ENCODE data around the gene ORC1. TPM values are rescaled to one million over a fixed set of nuclear protein-coding genes. Genes with fewer than 3 reads are reported as not detected.

The ORC1 gene
- total RNA-seq, 1 donor = 5.2 TPM

DNA sequence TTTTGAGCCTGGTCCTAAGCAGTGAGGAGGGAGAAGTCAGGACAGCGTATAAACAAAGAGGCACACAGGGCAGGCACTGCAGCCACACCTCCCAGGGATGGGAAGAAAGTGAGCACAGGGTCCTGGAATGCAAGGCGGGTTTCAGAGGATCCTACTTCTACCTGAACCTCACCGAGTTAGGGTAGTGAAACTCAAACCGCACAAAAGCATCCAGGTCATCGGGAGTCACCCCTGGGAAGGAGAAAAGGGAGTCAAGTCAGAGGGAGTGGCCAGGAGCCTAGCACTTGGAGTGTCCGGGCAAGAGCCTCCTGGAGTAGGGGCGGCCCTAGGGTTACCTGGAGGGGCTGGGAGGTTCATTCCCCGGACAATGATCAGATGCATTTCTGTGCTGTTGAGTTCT is 48.8 kb downstream of the ORC1 start:
- TF ChIP-seq, protein P1, sequence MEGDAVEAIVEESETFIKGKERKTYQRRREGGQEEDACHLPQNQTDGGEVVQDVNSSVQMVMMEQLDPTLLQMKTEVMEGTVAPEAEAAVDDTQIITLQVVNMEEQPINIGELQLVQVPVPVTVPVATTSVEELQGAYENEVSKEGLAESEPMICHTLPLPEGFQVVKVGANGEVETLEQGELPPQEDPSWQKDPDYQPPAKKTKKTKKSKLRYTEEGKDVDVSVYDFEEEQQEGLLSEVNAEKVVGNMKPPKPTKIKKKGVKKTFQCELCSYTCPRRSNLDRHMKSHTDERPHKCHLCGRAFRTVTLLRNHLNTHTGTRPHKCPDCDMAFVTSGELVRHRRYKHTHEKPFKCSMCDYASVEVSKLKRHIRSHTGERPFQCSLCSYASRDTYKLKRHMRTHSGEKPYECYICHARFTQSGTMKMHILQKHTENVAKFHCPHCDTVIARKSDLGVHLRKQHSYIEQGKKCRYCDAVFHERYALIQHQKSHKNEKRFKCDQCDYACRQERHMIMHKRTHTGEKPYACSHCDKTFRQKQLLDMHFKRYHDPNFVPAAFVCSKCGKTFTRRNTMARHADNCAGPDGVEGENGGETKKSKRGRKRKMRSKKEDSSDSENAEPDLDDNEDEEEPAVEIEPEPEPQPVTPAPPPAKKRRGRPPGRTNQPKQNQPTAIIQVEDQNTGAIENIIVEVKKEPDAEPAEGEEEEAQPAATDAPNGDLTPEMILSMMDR (IDR thresholded peaks at IDR 0.05; ENCODE audit: insufficient read depth, low read depth, low read length) = no peak
- DNase-seq (ENCODE audit: low read depth) = no peak
- H3K4me3 ChIP-seq (ENCODE audit: low read depth, low read length) = no peak overlapping the region

DNA sequence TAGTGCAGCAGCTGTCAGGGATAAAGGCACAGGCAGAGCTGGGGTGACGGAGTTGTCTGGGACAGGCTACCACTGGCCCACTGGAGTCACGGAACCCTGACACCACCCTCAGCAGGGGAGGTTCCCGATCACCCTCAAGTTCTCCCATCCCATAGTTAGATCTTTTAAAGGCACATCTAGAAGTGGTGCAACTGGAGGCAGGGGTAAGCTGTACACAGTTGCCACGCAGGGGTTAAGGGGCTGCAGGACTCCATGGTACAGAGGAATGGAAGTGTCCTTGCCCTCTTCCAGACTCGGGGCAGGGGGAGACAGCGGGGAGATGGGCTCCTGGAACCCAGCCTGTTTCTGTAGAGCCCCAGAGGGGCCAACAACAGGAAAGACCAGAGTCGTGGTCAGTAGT is 51.5 kb downstream of the ORC1 start:
- DNase-seq (ENCODE audit: low read depth) = no peak
- TF ChIP-seq, protein P1 (IDR thresholded peaks at IDR 0.05; ENCODE audit: insufficient read depth, low read depth, low read length) = no peak
- H3K4me3 ChIP-seq (ENCODE audit: low read depth, low read length) = no peak overlapping the region

DNA sequence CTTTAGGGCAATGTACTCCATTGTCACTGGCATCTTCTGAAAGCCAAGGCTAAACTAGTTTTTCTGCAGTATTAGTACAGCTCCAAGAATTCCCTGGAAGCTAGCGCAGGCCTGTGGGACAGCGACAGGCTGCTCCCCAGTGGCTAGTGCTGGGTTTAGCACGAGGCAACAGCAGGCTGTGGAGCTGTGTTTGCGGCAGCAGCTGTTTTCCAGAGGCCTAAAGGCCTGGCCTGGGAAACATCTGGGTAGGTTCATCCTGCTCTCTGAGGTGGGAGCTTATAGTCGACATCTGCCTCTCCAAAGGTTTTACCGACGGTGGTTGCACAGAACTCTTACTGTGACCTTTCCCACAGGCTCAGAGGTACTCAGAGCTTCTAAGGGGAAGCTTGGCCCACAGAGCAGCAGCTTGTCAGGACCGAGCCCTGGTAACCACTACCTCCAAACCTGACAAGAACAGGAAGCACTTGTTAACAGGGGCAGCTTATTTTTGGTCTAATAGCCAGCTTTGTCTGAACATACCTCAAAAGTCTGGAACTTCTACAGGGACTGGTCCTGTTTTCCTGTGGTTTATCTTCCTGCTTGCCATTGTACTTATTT is 55.4 kb downstream of the ORC1 start:
- TF ChIP-seq, protein P1 (IDR thresholded peaks at IDR 0.05; ENCODE audit: insufficient read depth, low read depth, low read length) = peak; percentile 53
- no peak overlapping the region for H3K4me3 ChIP-seq (ENCODE audit: low read depth, low read length)
- peak; percentile 68 for DNase-seq (ENCODE audit: low read depth)

DNA sequence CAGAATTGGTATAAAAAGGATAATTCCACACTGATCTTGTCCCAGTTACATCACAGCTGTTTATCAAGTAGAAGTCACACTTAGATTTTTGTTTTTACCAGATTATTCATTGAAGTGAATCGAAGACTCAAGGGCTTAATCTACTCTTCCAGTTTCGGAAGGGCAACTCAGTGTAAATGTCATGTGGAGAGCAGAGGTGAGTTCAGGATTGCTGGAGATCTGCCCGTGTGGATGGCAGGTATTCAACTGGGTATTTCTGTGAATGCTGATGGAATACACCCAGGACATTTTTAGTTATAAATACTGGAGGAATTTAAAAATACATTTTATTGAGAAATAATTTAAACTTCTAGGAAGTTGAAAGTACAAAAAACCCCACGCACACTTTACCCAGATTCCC is 57.6 kb downstream of the ORC1 start:
- H3K4me3 ChIP-seq (ENCODE audit: low read depth, low read length) = no peak overlapping the region
- no peak for DNase-seq (ENCODE audit: low read depth)
- TF ChIP-seq, protein P1 (IDR thresholded peaks at IDR 0.05; ENCODE audit: insufficient read depth, low read depth, low read length) = no peak

DNA sequence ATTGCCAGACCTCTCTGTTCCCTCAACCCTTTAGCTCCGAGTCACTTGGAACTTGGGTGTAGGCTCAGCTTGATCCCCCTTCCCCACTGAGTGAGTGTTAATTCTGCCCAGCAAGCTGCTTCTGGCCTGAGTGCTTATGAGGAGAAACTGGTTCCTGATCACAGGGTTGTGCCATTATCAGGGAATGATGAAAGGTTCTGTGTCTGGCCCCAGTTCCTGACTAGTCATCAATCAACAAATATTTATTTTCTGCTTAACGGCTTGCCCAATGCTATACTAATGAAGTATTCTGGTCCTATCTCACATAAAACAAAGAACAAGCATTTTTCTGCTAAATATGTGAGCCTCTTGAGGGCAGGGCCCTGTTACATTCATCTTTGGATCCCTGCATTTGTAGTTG is 59.0 kb downstream of the ORC1 start:
- H3K4me3 ChIP-seq (ENCODE audit: low read depth, low read length) = no peak overlapping the region
- no peak for DNase-seq (ENCODE audit: low read depth)
- TF ChIP-seq, protein P1 (IDR thresholded peaks at IDR 0.05; ENCODE audit: insufficient read depth, low read depth, low read length) = no peak

DNA sequence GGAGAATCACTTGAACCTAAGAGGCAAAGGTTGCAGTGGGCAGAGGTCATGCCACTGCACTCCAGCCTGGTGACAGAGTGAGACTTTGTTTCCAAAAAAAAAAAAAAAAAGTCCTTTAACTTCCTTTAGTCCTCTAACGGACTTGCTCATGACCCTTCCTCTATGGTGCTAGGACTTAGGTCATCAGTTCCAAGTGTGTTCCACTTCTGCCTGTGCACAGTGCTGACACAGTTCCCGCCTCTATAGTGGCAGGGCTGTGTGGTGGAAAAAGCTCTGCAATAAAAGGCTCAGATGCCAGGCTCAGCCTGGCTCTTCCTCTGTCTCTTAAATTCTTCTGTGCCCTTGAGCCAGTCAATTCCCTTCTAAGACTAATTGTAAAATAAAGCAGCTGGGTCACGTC is 60.2 kb downstream of the ORC1 start:
- no peak overlapping the region for H3K4me3 ChIP-seq (ENCODE audit: low read depth, low read length)
- no peak for DNase-seq (ENCODE audit: low read depth)
- TF ChIP-seq, protein P1 (IDR thresholded peaks at IDR 0.05; ENCODE audit: insufficient read depth, low read depth, low read length) = no peak

DNA sequence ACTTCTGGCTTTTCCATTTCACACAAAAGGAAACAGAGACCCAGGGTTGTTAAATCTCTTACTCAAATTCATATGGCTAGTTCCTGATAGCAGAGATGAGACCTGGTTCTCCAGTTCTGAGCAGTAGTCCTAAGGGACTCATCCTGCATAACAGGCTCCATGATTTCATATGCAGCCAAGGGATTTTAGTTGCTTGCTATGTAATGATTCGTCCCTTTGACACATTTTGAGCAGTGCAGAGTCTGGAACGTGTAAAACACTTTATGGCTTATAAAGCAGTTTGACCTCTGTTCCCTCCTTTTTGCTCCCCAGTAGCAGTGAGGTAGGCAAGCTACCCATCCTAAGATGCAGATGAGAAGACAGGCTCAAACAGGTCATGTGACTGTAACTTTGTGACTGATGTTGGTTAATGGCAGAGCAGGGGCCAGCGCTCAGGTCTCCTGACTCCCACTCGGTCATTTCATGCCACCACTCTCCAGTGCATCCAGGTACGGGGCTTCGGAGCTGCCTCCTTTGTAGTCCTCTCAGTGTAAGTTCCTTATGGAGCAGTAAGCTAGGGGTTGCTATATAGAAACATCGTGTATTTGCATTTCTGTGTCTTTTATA is 62.5 kb downstream of the ORC1 start:
- DNase-seq (ENCODE audit: low read depth) = no peak
- TF ChIP-seq, protein P1 (IDR thresholded peaks at IDR 0.05; ENCODE audit: insufficient read depth, low read depth, low read length) = no peak
- H3K4me3 ChIP-seq (ENCODE audit: low read depth, low read length) = no peak overlapping the region

All from fibroblast of villous mesenchyme (primary cell).